Right atrium auricular region (tissue), 2 donors: ENCODE results near the gene HOXA5. TPM values are rescaled to one million over a fixed set of nuclear protein-coding genes. Genes with fewer than 3 reads are reported as not detected.

Source experiments
- DNase-seq: peaks from one replicate; pipeline ENCODE4 v3.0.0-alpha.2; 2019; ENCODE audit warnings: low spot score
- H3K27ac ChIP-seq, 2 donors: fragments of 200-600 bp; sonication (generic); 1 replicate in 1 of 2; 2 replicates in 1 of 2; pipeline ENCODE4 v1.5.1; 2016 to 2019
- H3K27me3 ChIP-seq, 2 donors: fragments of 200-600 bp; sonication (generic); one replicate each; pipeline versions ENCODE4 v1.5.1 to v1.6.0; 2017 to 2019
- H3K36me3 ChIP-seq: fragments of 200-600 bp; sonication (generic); one replicate; pipeline ENCODE4 v1.5.1; 2016
- H3K4me1 ChIP-seq, 2 donors: fragments of 200-600 bp; sonication (generic); one replicate each; pipeline versions ENCODE4 v1.5.1 to v1.6.0; 2017 to 2019
- H3K4me3 ChIP-seq, 2 donors: fragments of 200-600 bp; sonication (generic); 1 replicate in 1 of 2; 2 replicates in 1 of 2; pipeline ENCODE4 v1.5.1; 2017 to 2019; ENCODE audit warnings: mild to moderate bottlenecking in 1 of 2, moderate library complexity in 1 of 2
- H3K9me3 ChIP-seq, 2 donors: fragments of 200-600 bp; sonication (generic); one replicate each; pipeline ENCODE4 v1.5.1; 2019
- total RNA-seq, 2 donors: library from RNA; depleted of rRNA; stranded (reverse); fragments of >200 nt; gene quantifications; one replicate each; pipeline ENCODE4 v1.1.0, GENCODE V29; 2016
- TF ChIP-seq, protein P1 (sequence below), 2 donors: fragments of 200-600 bp; sonication (generic); IDR thresholded peaks; one replicate each; pipeline ENCODE4 v1.5.1; 2019; ENCODE audit warnings: antibody characterized with exemption in 2 of 2

HOXA5 gene
- total RNA-seq, 2 donors from 2014 or later, result 0.24 to 0.96 TPM

DNA sequence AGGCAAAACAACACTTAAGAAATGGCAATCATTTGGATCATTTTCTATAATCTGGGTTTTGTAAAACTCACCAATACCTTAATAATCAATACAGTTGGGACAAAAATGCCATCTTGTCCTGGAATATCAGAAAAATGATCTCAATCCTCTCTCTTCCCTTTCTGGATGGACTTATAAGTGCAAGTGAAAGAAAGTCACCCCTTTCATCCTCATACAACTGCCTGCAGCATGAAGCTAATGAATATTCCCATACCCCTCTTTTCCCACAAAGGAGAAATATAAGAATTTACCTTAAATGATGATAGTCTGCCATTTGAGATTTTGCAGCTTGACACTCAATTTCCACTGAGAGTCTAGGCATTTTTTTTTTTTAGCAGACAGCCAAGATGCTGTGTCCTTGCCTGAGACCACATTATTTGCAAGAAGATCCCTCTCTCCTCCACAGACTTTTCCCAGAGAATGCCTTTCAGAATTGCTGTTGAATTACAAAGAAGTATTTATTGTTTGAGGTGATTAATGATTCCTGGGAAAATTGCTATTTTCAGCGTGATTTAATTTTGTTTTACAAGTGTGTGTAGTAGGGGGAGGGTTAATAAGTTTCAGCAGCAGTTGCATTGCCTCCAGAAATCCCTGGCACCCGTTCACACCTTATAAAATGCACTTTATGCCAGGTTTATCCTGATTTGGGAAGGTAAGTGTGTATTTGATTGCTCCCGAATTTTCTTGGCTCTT lies 16.7 kb downstream of the HOXA5 start:
- peaks cover 14 to 32% of the 10 kb centered on the region in 2 donors for H3K27me3 ChIP-seq
- H3K4me3 ChIP-seq, result no peak overlapping the region
- H3K27ac ChIP-seq, result no peak overlapping the region
- H3K36me3 ChIP-seq, result no peaks in the 10 kb centered on the region
- no peaks in the 10 kb centered on the region for H3K9me3 ChIP-seq
- DNase-seq, result no peak
- H3K4me1 ChIP-seq, result peaks cover 0 to 10% of the 10 kb centered on the region in 2 donors
- TF ChIP-seq, protein P1, sequence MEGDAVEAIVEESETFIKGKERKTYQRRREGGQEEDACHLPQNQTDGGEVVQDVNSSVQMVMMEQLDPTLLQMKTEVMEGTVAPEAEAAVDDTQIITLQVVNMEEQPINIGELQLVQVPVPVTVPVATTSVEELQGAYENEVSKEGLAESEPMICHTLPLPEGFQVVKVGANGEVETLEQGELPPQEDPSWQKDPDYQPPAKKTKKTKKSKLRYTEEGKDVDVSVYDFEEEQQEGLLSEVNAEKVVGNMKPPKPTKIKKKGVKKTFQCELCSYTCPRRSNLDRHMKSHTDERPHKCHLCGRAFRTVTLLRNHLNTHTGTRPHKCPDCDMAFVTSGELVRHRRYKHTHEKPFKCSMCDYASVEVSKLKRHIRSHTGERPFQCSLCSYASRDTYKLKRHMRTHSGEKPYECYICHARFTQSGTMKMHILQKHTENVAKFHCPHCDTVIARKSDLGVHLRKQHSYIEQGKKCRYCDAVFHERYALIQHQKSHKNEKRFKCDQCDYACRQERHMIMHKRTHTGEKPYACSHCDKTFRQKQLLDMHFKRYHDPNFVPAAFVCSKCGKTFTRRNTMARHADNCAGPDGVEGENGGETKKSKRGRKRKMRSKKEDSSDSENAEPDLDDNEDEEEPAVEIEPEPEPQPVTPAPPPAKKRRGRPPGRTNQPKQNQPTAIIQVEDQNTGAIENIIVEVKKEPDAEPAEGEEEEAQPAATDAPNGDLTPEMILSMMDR (IDR thresholded peaks at IDR 0.05), result no peak

GRCh38 chr7:27125986-27126394 lies 17.5 kb downstream of the HOXA5 start:
- Histone ChIP-seq H3K4me3 (no peak overlapping the region), H3K27me3 (peaks cover 10 to 32% of the 10 kb centered on the region in 2 donors), H3K4me1 (peaks cover 0 to 6% of the 10 kb centered on the region in 2 donors), H3K27ac (no peak overlapping the region), H3K9me3 (no peaks in the 10 kb centered on the region), H3K36me3 (no peaks in the 10 kb centered on the region)
- TF ChIP-seq, protein P1 (IDR thresholded peaks at IDR 0.05), result no peak
- DNase-seq, result no peak

GRCh38 chr7:27124902-27125689 lies 18.4 kb downstream of the HOXA5 start:
- Histone ChIP-seq H3K27ac (no peak overlapping the region), H3K4me3 (no peak overlapping the region), H3K4me1 (peaks cover 0 to 3% of the 10 kb centered on the region in 2 donors), H3K9me3 (no peaks in the 10 kb centered on the region), H3K36me3 (no peaks in the 10 kb centered on the region), H3K27me3 (peaks cover 8 to 32% of the 10 kb centered on the region in 2 donors)
- TF ChIP-seq, protein P1 (IDR thresholded peaks at IDR 0.05), result no peak
- DNase-seq, result no peak

DNA sequence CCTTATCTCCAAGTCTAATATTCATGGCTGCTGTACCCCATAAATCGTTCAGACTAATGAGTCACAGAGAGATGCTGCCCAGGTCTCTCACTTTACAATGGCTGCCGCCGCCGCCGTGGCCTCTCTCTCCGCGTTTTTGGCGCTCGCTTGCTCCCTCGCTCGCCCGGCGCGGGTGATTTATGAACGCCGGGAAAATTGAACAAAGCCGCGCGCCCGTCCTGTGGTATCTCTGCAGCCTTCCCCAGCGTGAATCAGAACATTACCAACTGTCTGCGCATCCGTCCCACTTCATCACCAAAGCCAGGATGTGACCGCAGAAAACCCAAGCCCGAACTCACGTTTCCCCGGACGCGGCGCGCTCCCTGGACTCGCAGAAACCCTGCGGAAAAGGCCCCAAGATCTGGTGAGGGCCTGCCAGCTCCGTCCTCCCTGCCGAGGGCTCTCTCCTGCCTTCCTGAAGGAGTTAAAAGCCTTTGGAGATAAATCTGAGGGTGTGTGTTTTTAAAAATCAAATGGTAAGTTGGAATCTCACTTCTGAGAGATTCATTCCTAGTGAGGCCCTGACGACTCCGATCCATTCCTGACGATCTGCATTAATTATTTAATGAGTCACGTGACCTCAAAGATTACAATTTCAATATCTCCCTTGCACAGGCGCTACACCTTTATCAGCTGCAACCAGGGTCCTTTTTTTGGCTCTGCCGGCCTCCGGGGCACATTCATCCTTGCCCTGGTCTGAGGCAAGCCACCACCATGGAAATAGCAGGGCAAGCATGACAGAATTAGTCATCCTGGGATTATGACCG lies 19.2 kb downstream of the HOXA5 start:
- Histone ChIP-seq H3K36me3 (no peaks in the 10 kb centered on the region), H3K4me1 (no peaks in the 10 kb centered on the region), H3K4me3 (no peak overlapping the region), H3K9me3 (no peaks in the 10 kb centered on the region), H3K27me3 (peaks cover 4 to 25% of the 10 kb centered on the region in 2 donors), H3K27ac (no peak overlapping the region)
- TF ChIP-seq, protein P1 (IDR thresholded peaks at IDR 0.05), result no peak
- no peak for DNase-seq

DNA sequence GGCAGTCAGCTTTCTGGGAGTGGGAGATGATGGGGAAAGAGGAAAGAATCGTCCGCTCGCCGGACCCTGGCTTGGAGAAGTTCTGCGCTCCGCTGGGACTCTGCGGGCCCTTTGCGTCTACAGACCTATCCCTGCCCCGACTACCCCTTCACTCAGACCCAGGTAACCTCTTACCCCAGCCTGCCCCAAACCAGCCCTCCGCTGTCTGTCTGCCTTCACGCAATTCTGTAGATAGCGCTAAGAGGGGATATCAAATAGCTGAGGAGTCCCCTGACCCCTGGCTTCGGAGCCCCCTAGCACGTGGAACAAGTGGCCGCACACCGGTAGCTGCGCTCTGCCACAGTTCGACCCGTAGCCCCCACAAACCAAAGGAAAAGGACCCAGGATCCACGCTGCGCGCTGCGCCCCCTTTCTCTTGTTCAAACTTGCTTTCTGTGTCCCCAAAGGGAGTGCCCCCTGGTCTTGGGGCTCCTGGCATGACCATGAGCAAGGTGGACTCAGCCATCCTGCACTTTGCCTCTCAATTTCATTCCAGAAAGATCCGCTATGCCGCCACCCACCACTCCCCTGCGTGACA lies 19.9 kb downstream of the HOXA5 start:
- H3K9me3 ChIP-seq, result no peaks in the 10 kb centered on the region
- TF ChIP-seq, protein P1 (IDR thresholded peaks at IDR 0.05), result no peak
- H3K4me3 ChIP-seq, result no peak overlapping the region
- no peaks in the 10 kb centered on the region for H3K36me3 ChIP-seq
- DNase-seq, result no peak
- H3K27me3 ChIP-seq, result peaks cover 8 to 27% of the 10 kb centered on the region in 2 donors
- no peak overlapping the region for H3K27ac ChIP-seq
- no peaks in the 10 kb centered on the region for H3K4me1 ChIP-seq
